GM23338 (cell line): ENCODE data around the gene TSBP1. TPM values are rescaled to one million over a fixed set of nuclear protein-coding genes. Genes with fewer than 3 reads are reported as not detected.

ENCODE experiments used
- ATAC-seq: fragments of 200-7000 bp; cut with Tn5 transposase; 3 replicates; pipeline ENCODE4 v1.9.1; 2020
- DNase-seq: peaks from one replicate; pipeline ENCODE4 v3.0.0-alpha.2; 2015; ENCODE audit warnings: low spot score
- H2AFZ ChIP-seq: fragments of 200-600 bp; sonication (generic); 2 replicates; pipeline ENCODE4 v1.8.0; 2016; ENCODE audit warnings: antibody characterized with exemption, mild to moderate bottlenecking, moderate library complexity
- H3F3A ChIP-seq: fragments of 200-600 bp; sonication (generic); replicated peaks from 2 replicates; pipeline ENCODE4 v1.8.0; 2017; ENCODE audit warnings: antibody characterized with exemption, mixed run types, low read depth
- H3K27ac ChIP-seq: fragments of 200-600 bp; sonication (generic); 2 replicates; pipeline ENCODE4 v1.6.1; 2016; ENCODE audit warnings: low read depth
- H3K27me3 ChIP-seq: fragments of 200-600 bp; sonication (generic); 2 replicates; pipeline ENCODE4 v1.8.0; 2016; ENCODE audit warnings: mild to moderate bottlenecking, mixed run types, moderate library complexity; ENCODE audit not compliant: insufficient read depth
- H3K36me3 ChIP-seq: fragments of 200-600 bp; sonication (generic); 2 replicates; pipeline ENCODE4 v1.8.0; 2016; ENCODE audit warnings: mild to moderate bottlenecking; ENCODE audit not compliant: insufficient read depth
- H3K4me1 ChIP-seq: fragments of 200-600 bp; sonication (generic); 2 replicates; pipeline ENCODE4 v1.8.0; 2016; ENCODE audit warnings: mild to moderate bottlenecking, moderate library complexity; ENCODE audit not compliant: insufficient read depth
- H3K4me2 ChIP-seq: fragments of 200-600 bp; sonication (generic); 2 replicates; pipeline ENCODE4 v1.7.1; 2017; ENCODE audit warnings: mixed run types
- H3K4me3 ChIP-seq: fragments of 200-600 bp; sonication (generic); 2 replicates; pipeline ENCODE4 v1.6.1; 2016; ENCODE audit warnings: mixed run types
- H3K79me2 ChIP-seq: fragments of 200-600 bp; sonication (generic); replicated peaks from 2 replicates; pipeline ENCODE4 v1.8.0; 2017; ENCODE audit warnings: mild to moderate bottlenecking; ENCODE audit not compliant: insufficient read depth
- H3K9me2 ChIP-seq: fragments of 200-600 bp; sonication (generic); 2 replicates; pipeline ENCODE4 v1.8.0; 2017; ENCODE audit not compliant: insufficient read depth
- H4K20me1 ChIP-seq: fragments of 200-600 bp; sonication (generic); replicated peaks from 2 replicates; pipeline ENCODE4 v1.8.0; 2017; ENCODE audit warnings: mild to moderate bottlenecking; ENCODE audit not compliant: insufficient read depth
- H3K27ac Mint-ChIP-seq: 2 replicates; pipeline ENCODE4 v1.8.0; 2020; ENCODE audit warnings: inconsistent platforms, mild to moderate bottlenecking, moderate library complexity, mixed read lengths
- H3K27me3 Mint-ChIP-seq: 3 replicates; pipeline ENCODE4 v1.8.0; 2022; ENCODE audit warnings: low read depth, mild to moderate bottlenecking, moderate library complexity, mixed read lengths, inconsistent platforms; ENCODE audit not compliant: insufficient read depth, poor library complexity
- H3K36me3 Mint-ChIP-seq: 3 replicates; pipeline ENCODE4 v1.8.0; 2021; ENCODE audit warnings: low read depth, mild to moderate bottlenecking, inconsistent platforms, moderate library complexity, mixed read lengths
- H3K4me1 Mint-ChIP-seq: 3 replicates; pipeline ENCODE4 v1.8.0; 2020; ENCODE audit warnings: mild to moderate bottlenecking, inconsistent platforms, mixed read lengths
- H3K4me3 Mint-ChIP-seq: 3 replicates; pipeline ENCODE4 v1.8.0; 2021; ENCODE audit warnings: moderate library complexity, mild to moderate bottlenecking, inconsistent platforms, mixed read lengths
- H3K9me3 Mint-ChIP-seq: 3 replicates; pipeline ENCODE4 v1.8.0; 2020; ENCODE audit warnings: moderate library complexity, mild to moderate bottlenecking, inconsistent platforms, mixed read lengths
- CREB1 ChIP-seq: fragments of 250-450 bp; sonication (Bioruptor Pico); IDR thresholded peaks from 2 replicates; pipeline ENCODE4 v1.5.0; 2020; ENCODE audit warnings: low read depth, mild to moderate bottlenecking, moderate library complexity
- EZH2phosphoT487 ChIP-seq: fragments of 200-600 bp; sonication (generic); IDR thresholded peaks from one replicate; pipeline ENCODE4 v1.8.1; 2018; ENCODE audit warnings: antibody characterized with exemption; ENCODE audit not compliant: unreplicated experiment
- ZNF114 ChIP-seq: fragments of 250-450 bp; sonication (Bioruptor Pico); IDR thresholded peaks from 2 replicates; pipeline ENCODE4 v1.5.0; 2020; ENCODE audit warnings: mild to moderate bottlenecking, moderate library complexity
- polyA plus RNA-seq: library from polyadenylated mRNA; unstranded; fragments of >200 nt; fragmentation: Nextera tagmentation; extraction: Ambion mirVana; gene quantifications from 2 replicates; pipeline ENCODE4 v1.2.1, GENCODE V29; 2016
- total RNA-seq: library from RNA; depleted of rRNA; stranded (reverse); fragments of >200 nt; shearing (Covaris generic); gene quantifications from 2 replicates; pipeline ENCODE4 v1.2.3, GENCODE V29; 2014
- TF ChIP-seq, protein P1 (sequence below): IDR thresholded peaks from one replicate; pipeline ENCODE4 v1.6.1; 2018; ENCODE audit warnings: antibody characterized with exemption; ENCODE audit not compliant: unreplicated experiment
- TF ChIP-seq, protein P2 (sequence below): IDR thresholded peaks from 2 replicates; pipeline ENCODE4 v1.6.1; 2016; ENCODE audit warnings: antibody characterized with exemption
- TF ChIP-seq, protein P3 (sequence below): fragments of 250-450 bp; sonication (Bioruptor Pico); IDR thresholded peaks from 2 replicates; pipeline ENCODE4 v1.5.0; 2020; ENCODE audit warnings: mild to moderate bottlenecking, moderate library complexity

The TSBP1 gene
- total and polyA plus RNA-seq, 2 experiments from 2014 or later, result 0.15 TPM; not detected in 1

DNA sequence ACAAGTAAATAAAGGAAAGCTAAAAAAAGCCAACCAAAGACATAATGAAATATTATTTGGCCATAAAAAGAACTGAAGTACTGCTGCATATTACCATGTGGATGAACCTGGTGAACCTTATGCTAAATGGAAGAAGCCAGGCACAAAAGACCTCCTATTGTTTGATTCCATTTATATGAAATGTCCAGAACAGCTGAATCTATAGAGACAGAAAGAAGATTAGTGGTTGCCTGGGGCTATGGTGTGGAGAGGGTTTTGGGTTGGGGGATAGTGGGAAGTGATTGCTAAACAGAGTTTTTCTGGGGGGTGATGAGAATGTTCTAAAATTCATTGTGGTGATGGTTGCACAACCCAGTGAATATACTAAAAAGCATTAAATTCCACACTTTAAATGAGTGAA lies 53.2 kb downstream of the TSBP1 start (continued):
- TF ChIP-seq, protein P1, sequence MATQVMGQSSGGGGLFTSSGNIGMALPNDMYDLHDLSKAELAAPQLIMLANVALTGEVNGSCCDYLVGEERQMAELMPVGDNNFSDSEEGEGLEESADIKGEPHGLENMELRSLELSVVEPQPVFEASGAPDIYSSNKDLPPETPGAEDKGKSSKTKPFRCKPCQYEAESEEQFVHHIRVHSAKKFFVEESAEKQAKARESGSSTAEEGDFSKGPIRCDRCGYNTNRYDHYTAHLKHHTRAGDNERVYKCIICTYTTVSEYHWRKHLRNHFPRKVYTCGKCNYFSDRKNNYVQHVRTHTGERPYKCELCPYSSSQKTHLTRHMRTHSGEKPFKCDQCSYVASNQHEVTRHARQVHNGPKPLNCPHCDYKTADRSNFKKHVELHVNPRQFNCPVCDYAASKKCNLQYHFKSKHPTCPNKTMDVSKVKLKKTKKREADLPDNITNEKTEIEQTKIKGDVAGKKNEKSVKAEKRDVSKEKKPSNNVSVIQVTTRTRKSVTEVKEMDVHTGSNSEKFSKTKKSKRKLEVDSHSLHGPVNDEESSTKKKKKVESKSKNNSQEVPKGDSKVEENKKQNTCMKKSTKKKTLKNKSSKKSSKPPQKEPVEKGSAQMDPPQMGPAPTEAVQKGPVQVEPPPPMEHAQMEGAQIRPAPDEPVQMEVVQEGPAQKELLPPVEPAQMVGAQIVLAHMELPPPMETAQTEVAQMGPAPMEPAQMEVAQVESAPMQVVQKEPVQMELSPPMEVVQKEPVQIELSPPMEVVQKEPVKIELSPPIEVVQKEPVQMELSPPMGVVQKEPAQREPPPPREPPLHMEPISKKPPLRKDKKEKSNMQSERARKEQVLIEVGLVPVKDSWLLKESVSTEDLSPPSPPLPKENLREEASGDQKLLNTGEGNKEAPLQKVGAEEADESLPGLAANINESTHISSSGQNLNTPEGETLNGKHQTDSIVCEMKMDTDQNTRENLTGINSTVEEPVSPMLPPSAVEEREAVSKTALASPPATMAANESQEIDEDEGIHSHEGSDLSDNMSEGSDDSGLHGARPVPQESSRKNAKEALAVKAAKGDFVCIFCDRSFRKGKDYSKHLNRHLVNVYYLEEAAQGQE, result no peak
- TF ChIP-seq EZH2phosphoT487, result no peak
- TF ChIP-seq CREB1, result no peak

DNA sequence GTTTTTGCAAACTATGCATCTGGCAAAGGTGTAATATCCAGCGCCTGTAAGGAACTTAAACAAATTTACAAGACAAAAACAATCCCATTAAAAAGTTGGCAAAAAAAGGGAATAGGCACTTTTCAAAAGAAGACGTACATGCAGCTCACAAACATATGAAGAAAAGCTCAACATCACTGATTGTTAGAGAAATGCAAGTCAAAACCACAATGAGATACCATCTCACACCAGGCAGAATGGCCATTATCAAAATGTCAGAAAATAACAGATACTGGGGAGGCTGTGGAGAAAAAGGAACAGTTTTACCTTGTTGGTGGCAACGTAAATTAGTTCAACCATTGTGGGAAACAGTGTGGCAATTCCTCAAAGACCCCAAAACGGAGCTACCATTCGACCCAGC lies 54.2 kb downstream of the TSBP1 start:
- Mint-ChIP-seq H3K36me3 (no peaks in the 10 kb centered on the region), H3K9me3 (no peaks in the 10 kb centered on the region), H3K4me1 (peaks cover 15% of the 10 kb centered on the region), H3K4me3 (no peak overlapping the region), H3K27me3 (no peaks in the 10 kb centered on the region), H3K27ac (no peak overlapping the region)
- Histone ChIP-seq H3K27ac (no peak overlapping the region), H3K79me2 (no peaks in the 10 kb centered on the region), H3K36me3 (no peaks in the 10 kb centered on the region), H3K4me1 (peaks cover 9% of the 10 kb centered on the region), H3K27me3 (no peaks in the 10 kb centered on the region), H3K9me2 (no peaks in the 10 kb centered on the region), H3F3A (no peaks in the 10 kb centered on the region), H2AFZ (no peak overlapping the region), H3K4me2 (no peak overlapping the region), H3K4me3 (no peak overlapping the region), H4K20me1 (no peaks in the 10 kb centered on the region)
- ATAC-seq, result no peak
- TF ChIP-seq, protein P2, sequence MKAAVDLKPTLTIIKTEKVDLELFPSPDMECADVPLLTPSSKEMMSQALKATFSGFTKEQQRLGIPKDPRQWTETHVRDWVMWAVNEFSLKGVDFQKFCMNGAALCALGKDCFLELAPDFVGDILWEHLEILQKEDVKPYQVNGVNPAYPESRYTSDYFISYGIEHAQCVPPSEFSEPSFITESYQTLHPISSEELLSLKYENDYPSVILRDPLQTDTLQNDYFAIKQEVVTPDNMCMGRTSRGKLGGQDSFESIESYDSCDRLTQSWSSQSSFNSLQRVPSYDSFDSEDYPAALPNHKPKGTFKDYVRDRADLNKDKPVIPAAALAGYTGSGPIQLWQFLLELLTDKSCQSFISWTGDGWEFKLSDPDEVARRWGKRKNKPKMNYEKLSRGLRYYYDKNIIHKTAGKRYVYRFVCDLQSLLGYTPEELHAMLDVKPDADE, result no peak
- TF ChIP-seq ZNF114 (CRISPR knock-in tag), result no peak
- TF ChIP-seq, protein P3, sequence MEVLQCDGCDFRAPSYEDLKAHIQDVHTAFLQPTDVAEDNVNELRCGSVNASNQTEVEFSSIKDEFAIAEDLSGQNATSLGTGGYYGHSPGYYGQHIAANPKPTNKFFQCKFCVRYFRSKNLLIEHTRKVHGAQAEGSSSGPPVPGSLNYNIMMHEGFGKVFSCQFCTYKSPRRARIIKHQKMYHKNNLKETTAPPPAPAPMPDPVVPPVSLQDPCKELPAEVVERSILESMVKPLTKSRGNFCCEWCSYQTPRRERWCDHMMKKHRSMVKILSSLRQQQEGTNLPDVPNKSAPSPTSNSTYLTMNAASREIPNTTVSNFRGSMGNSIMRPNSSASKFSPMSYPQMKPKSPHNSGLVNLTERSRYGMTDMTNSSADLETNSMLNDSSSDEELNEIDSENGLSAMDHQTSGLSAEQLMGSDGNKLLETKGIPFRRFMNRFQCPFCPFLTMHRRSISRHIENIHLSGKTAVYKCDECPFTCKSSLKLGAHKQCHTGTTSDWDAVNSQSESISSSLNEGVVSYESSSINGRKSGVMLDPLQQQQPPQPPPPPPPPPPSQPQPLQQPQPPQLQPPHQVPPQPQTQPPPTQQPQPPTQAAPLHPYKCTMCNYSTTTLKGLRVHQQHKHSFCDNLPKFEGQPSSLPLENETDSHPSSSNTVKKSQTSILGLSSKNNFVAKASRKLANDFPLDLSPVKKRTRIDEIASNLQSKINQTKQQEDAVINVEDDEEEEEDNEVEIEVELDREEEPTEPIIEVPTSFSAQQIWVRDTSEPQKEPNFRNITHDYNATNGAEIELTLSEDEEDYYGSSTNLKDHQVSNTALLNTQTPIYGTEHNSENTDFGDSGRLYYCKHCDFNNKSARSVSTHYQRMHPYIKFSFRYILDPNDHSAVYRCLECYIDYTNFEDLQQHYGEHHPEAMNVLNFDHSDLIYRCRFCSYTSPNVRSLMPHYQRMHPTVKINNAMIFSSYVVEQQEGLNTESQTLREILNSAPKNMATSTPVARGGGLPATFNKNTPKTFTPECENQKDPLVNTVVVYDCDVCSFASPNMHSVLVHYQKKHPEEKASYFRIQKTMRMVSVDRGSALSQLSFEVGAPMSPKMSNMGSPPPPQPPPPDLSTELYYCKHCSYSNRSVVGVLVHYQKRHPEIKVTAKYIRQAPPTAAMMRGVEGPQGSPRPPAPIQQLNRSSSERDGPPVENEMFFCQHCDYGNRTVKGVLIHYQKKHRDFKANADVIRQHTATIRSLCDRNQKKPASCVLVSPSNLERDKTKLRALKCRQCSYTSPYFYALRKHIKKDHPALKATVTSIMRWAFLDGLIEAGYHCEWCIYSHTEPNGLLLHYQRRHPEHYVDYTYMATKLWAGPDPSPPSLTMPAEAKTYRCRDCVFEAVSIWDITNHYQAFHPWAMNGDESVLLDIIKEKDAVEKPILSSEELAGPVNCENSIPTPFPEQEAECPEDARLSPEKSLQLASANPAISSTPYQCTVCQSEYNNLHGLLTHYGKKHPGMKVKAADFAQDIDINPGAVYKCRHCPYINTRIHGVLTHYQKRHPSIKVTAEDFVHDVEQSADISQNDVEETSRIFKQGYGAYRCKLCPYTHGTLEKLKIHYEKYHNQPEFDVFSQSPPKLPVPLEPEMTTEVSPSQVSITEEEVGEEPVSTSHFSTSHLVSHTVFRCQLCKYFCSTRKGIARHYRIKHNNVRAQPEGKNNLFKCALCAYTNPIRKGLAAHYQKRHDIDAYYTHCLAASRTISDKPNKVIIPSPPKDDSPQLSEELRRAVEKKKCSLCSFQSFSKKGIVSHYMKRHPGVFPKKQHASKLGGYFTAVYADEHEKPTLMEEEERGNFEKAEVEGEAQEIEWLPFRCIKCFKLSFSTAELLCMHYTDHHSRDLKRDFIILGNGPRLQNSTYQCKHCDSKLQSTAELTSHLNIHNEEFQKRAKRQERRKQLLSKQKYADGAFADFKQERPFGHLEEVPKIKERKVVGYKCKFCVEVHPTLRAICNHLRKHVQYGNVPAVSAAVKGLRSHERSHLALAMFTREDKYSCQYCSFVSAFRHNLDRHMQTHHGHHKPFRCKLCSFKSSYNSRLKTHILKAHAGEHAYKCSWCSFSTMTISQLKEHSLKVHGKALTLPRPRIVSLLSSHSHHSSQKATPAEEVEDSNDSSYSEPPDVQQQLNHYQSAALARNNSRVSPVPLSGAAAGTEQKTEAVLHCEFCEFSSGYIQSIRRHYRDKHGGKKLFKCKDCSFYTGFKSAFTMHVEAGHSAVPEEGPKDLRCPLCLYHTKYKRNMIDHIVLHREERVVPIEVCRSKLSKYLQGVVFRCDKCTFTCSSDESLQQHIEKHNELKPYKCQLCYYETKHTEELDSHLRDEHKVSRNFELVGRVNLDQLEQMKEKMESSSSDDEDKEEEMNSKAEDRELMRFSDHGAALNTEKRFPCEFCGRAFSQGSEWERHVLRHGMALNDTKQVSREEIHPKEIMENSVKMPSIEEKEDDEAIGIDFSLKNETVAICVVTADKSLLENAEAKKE (CRISPR knock-in tag), result no peak
- DNase-seq, result no peak
